Measurements from ENCODE around the gene ATG4D. TPM values are rescaled to one million over a fixed set of nuclear protein-coding genes. Genes with fewer than 3 reads are reported as not detected.

Gene ATG4D
- total and polyA plus RNA-seq, 2 of the 4 experiments (the other 2 are of a cell fraction), result 8.2 to 21.8 TPM

DNA sequence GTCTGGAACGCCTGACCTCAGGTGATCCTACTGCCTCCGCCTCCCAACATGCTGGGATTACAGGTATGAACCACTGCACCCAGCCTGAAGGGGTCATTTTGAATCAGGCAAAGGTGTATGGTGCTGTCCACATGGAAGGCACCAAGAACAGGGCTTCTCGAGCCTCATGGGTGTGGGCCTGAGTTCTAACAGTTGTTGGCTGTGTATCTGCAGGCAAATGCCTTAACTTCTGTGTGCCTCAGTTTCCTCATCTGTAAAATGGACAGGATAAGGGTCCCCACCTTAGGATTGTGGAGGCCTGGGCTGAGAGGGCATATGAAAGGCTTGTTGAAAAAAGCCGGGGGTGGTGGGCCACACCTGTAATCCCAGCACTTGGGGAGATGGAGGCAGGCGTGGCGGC, 34.2 kb downstream of the ATG4D start:
- H3K27me3 ChIP-seq (ENCODE audit: control insufficient read depth, insufficient read depth, low read length), result no peaks in the 10 kb centered on the region
- no peak overlapping the region for H2BK5ac ChIP-seq (ENCODE audit: low read depth, low read length, poor library complexity, severe bottlenecking)
- no peak overlapping the region for H3K27ac ChIP-seq (ENCODE audit: insufficient read depth, low read length)
- H3K4me2 ChIP-seq (ENCODE audit: low read depth, low read length), result no peak overlapping the region
- H2AK5ac ChIP-seq (ENCODE audit: low read depth, low read length), result no peak overlapping the region
- H2BK15ac ChIP-seq (ENCODE audit: low read depth, low read length), result no peak overlapping the region
- ChIA-PET CTCF (no interaction called here), POLR2A (ENCODE audit: unreplicated experiment) (no interaction called here)
- no peak overlapping the region for H2BK120ac ChIP-seq (ENCODE audit: low read depth, low read length)
- DNase-seq, result no peak
- intact Hi-C loops (cut with micrococcal nuclease), result no loop called here
- H3K9ac ChIP-seq (ENCODE audit: low read depth, low read length), result no peak overlapping the region
- WGBS, 2 experiments (ENCODE audit: extremely low coverage in 2 of 2, insufficient read length in 1 of 2), result no CpG with 5 or more reads among the region's 6 CpGs
- H3K4me1 ChIP-seq (ENCODE audit: control insufficient read depth, insufficient read depth, low read length), result peaks cover 1% of the 10 kb centered on the region; the same call in 1 of the 2 replicates
- no peak overlapping the region for H3K4me3 ChIP-seq (ENCODE audit: insufficient read depth, low read depth, low read length)
- no peak overlapping the region for H4K8ac ChIP-seq (ENCODE audit: low read depth in 2 of 2, low read length in 2 of 2)
- no peak overlapping the region for H3K56ac ChIP-seq (ENCODE audit: extremely low read depth, insufficient read depth, low read length)
- no peak overlapping the region for H2BK20ac ChIP-seq (ENCODE audit: low read depth, low read length)
- no peak overlapping the region for H4K91ac ChIP-seq (ENCODE audit: insufficient read depth, low read depth, low read length)
- H3K9me3 ChIP-seq (ENCODE audit: control insufficient read depth, insufficient read depth, low read length), result no peaks in the 10 kb centered on the region
- H2AFZ ChIP-seq (replicated peaks; ENCODE audit: low read length, poor library complexity), result no peak overlapping the region
- H3K4ac ChIP-seq (ENCODE audit: low read depth, low read length), result no peak overlapping the region
- H3K9me1 ChIP-seq (ENCODE audit: insufficient read depth, low read length), result no peaks in the 10 kb centered on the region
- no peak overlapping the region for H3K23ac ChIP-seq (ENCODE audit: low read depth, low read length)
- no peak overlapping the region for H3K14ac ChIP-seq (replicated peaks; ENCODE audit: low read depth, low read length)
- no peak overlapping the region for H4K5ac ChIP-seq (ENCODE audit: low read depth, low read length)
- no peak for ATAC-seq (ENCODE audit: low read depth)
- H2AK9ac ChIP-seq (replicated peaks; ENCODE audit: low read depth, low read length, poor library complexity), result no peak overlapping the region
- no peaks in the 10 kb centered on the region for H3K79me1 ChIP-seq (ENCODE audit: low read depth in 1 of 2, low read length in 2 of 2)
- no peak overlapping the region for H3K18ac ChIP-seq (ENCODE audit: low read depth, low read length)
- BruUV-seq (replicated peaks), result no TSS peak
- H4K20me1 ChIP-seq (ENCODE audit: insufficient read depth, low read length), result no peaks in the 10 kb centered on the region; the same call in 1 of the 2 replicates
- in situ Hi-C loops (cut with MboI; ENCODE audit: low sequenced_read_pairs), result no loop called here
- H3K36me3 ChIP-seq (ENCODE audit: control insufficient read depth, insufficient read depth, low read length), result no peaks in the 10 kb centered on the region
- no peak for TF ChIP-seq RCOR1 (IDR thresholded peaks at IDR 0.05; ENCODE audit: insufficient replicate concordance, low read length)
- no peak for TF ChIP-seq CEBPB (IDR thresholded peaks at IDR 0.05; ENCODE audit: low read depth, low read length)
- TF ChIP-seq RFX5 (IDR thresholded peaks at IDR 0.05; ENCODE audit: low read depth, low read length), result no peak
- TF ChIP-seq FOS (IDR thresholded peaks at IDR 0.05; ENCODE audit: low read depth, low read length), result no peak
- no peak for TF ChIP-seq BHLHE40 (IDR thresholded peaks at IDR 0.05; ENCODE audit: low read depth, low read length)
- no peak for TF ChIP-seq SMC3 (IDR thresholded peaks at IDR 0.05; ENCODE audit: low read depth, low read length)
- TF ChIP-seq MXI1 (IDR thresholded peaks at IDR 0.05; ENCODE audit: borderline replicate concordance, low read depth, low read length), result no peak
- no peak for TF ChIP-seq MAZ (IDR thresholded peaks at IDR 0.05; ENCODE audit: borderline replicate concordance, low read depth, low read length)
- TF ChIP-seq, protein P1, sequence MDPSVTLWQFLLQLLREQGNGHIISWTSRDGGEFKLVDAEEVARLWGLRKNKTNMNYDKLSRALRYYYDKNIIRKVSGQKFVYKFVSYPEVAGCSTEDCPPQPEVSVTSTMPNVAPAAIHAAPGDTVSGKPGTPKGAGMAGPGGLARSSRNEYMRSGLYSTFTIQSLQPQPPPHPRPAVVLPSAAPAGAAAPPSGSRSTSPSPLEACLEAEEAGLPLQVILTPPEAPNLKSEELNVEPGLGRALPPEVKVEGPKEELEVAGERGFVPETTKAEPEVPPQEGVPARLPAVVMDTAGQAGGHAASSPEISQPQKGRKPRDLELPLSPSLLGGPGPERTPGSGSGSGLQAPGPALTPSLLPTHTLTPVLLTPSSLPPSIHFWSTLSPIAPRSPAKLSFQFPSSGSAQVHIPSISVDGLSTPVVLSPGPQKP (IDR thresholded peaks at IDR 0.05; ENCODE audit: borderline replicate concordance, low read depth, low read length), result no peak
- no peak for TF ChIP-seq POLR2A (IDR thresholded peaks at IDR 0.05; ENCODE audit: low read depth, low read length)
- TF ChIP-seq, protein P2, sequence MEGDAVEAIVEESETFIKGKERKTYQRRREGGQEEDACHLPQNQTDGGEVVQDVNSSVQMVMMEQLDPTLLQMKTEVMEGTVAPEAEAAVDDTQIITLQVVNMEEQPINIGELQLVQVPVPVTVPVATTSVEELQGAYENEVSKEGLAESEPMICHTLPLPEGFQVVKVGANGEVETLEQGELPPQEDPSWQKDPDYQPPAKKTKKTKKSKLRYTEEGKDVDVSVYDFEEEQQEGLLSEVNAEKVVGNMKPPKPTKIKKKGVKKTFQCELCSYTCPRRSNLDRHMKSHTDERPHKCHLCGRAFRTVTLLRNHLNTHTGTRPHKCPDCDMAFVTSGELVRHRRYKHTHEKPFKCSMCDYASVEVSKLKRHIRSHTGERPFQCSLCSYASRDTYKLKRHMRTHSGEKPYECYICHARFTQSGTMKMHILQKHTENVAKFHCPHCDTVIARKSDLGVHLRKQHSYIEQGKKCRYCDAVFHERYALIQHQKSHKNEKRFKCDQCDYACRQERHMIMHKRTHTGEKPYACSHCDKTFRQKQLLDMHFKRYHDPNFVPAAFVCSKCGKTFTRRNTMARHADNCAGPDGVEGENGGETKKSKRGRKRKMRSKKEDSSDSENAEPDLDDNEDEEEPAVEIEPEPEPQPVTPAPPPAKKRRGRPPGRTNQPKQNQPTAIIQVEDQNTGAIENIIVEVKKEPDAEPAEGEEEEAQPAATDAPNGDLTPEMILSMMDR (conservative IDR thresholded peaks at IDR 0.05; ENCODE audit: low read depth, low read length), result no peak
- no peak for TF ChIP-seq RAD21 (IDR thresholded peaks at IDR 0.05; ENCODE audit: low read length)
- no peak for TF ChIP-seq CHD1 (IDR thresholded peaks at IDR 0.05; ENCODE audit: low read depth, low read length)
- TF ChIP-seq NFE2L2 (IDR thresholded peaks at IDR 0.05; ENCODE audit: low read depth, low read length), result no peak
- dilution Hi-C loops (cut with HindIII; ENCODE audit: low sequenced_read_pairs, unreplicated experiment), result no loop called here
